CD8-positive, alpha-beta memory T cell (primary cell): ENCODE measurements around the gene EVL. TPM values are rescaled to one million over a fixed set of nuclear protein-coding genes. Genes with fewer than 3 reads are reported as not detected.

Experiments used
- CTCF ChIA-PET: fragments of 350-600 bp; sonication (Branson Sonifier 250); formaldehyde crosslinking; loops from one replicate; lab custom pipeline; 2021; ENCODE audit warnings: antibody characterized with exemption; lab: Charles Lee
- POLR2A ChIA-PET: fragments of 350-600 bp; sonication (Branson Sonifier 250); formaldehyde crosslinking; loops from one replicate; lab custom pipeline; 2021; ENCODE audit warnings: antibody characterized with exemption; lab: Charles Lee
- DNase-seq, 5 donors: peaks; one replicate each; pipeline versions ENCODE4 v3.0.0 to v3.0.0-alpha.2; 2020 to 2022; ENCODE audit warnings: mixed read lengths in 1 of 5
- H3K27ac ChIP-seq: one replicate; pipeline ENCODE4 v1.7.0; 2013; ENCODE audit warnings: low read depth, mild to moderate bottlenecking, low read length, moderate library complexity
- H3K27me3 ChIP-seq: 2 replicates; pipeline ENCODE4 v1.7.0; 2013; ENCODE audit warnings: low read length, mild to moderate bottlenecking; ENCODE audit not compliant: insufficient read depth, poor library complexity, severe bottlenecking
- H3K36me3 ChIP-seq: 2 replicates; pipeline ENCODE4 v1.7.0; 2013; ENCODE audit warnings: mild to moderate bottlenecking, low read length, moderate library complexity; ENCODE audit not compliant: insufficient read depth
- H3K4me1 ChIP-seq: 2 replicates; pipeline ENCODE4 v1.7.0; 2013; ENCODE audit warnings: mild to moderate bottlenecking, low read length, moderate library complexity; ENCODE audit not compliant: insufficient read depth
- H3K4me3 ChIP-seq: 2 replicates; pipeline ENCODE4 v1.7.0; 2013; ENCODE audit warnings: mild to moderate bottlenecking, low read length
- H3K9me3 ChIP-seq: 2 replicates; pipeline ENCODE4 v1.7.0; 2013; ENCODE audit warnings: mild to moderate bottlenecking, low read length
- H3K27ac Mint-ChIP-seq, 8 donors: one replicate each; pipeline ENCODE4 v1.8.0; 2020 to 2021; ENCODE audit warnings: mixed read lengths in 8 of 8, mild to moderate bottlenecking in 6 of 8, inconsistent platforms in 3 of 8, moderate library complexity in 3 of 8
- H3K27me3 Mint-ChIP-seq, 2 donors: one replicate each; pipeline ENCODE4 v1.8.0; 2020 to 2021; ENCODE audit warnings: mixed read lengths in 2 of 2, mild to moderate bottlenecking in 1 of 2, moderate library complexity in 1 of 2
- H3K36me3 Mint-ChIP-seq, 3 donors: one replicate each; pipeline ENCODE4 v1.8.0; 2020 to 2021; ENCODE audit warnings: mixed read lengths in 3 of 3, inconsistent platforms in 1 of 3, mild to moderate bottlenecking in 1 of 3
- H3K4me1 Mint-ChIP-seq, 3 donors: one replicate each; pipeline ENCODE4 v1.8.0; 2020 to 2021; ENCODE audit warnings: mixed read lengths in 3 of 3, inconsistent platforms in 1 of 3, mild to moderate bottlenecking in 1 of 3
- H3K4me3 Mint-ChIP-seq, 7 donors: one replicate each; pipeline ENCODE4 v1.8.0; 2020 to 2021; ENCODE audit warnings: mixed read lengths in 7 of 7, mild to moderate bottlenecking in 6 of 7, moderate library complexity in 4 of 7, inconsistent platforms in 2 of 7
- H3K9me3 Mint-ChIP-seq, 5 donors: one replicate each; pipeline ENCODE4 v1.8.0; 2020 to 2022; ENCODE audit warnings: mixed read lengths in 5 of 5, mild to moderate bottlenecking in 3 of 5, moderate library complexity in 2 of 5, inconsistent platforms in 1 of 5
- polyA plus RNA-seq: library from polyadenylated mRNA; unstranded; fragments of 300-500 nt; fragmentation: Illumina TruSeq; gene quantifications from one replicate; pipeline ENCODE4 v1.2.3, GENCODE V29; 2021
- total RNA-seq, 2 experiments: library from RNA; stranded (reverse); gene quantifications; one replicate each; pipeline ENCODE4 v1.2.3, GENCODE V29; 2021

The EVL gene
- total and polyA plus RNA-seq, 3 experiments from 2014 or later, result 129 to 228 (median 218) TPM

DNA sequence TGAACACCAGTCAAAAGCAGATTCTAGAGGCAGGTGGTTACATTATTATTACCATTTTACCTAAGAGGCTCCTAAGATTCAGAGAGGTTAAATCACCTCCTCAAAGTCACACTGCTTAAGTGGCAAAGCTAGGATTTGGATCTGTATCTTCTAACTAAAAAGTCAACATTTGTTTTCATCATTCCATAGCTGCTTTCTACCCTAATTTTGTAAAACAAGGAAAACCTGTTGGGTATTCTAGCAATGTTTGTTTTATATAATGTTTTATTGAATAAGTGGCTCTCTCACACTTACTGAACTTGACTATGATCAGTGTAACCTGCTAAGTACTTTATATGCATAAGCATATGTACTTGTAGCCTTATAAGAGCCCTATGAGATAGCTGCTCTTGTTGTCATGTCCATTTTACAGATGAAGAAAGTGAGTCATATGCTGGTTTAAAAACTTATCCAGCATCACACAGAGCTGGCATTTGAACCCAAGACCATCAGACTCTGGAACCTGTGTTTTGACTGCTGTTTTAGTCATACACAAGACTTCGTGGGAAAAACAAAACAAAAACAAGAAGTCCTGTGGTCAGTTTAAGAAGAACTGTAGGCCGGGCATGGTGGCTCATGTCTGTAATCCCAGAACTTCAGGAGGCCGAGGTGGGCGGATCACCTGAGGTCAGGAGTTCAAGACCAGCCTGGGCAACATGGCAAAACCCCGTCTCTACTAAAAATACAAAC lies 31.7 kb upstream of the EVL start:
- CTCF ChIA-PET, result interaction anchor here (1.3 kb wide), 1 partner anchor 159 kb away, joined by 3 read pairs; no protein-coding TSS in a partner anchor
- H3K9me3 Mint-ChIP-seq, result no peaks in the 10 kb centered on the region

DNA sequence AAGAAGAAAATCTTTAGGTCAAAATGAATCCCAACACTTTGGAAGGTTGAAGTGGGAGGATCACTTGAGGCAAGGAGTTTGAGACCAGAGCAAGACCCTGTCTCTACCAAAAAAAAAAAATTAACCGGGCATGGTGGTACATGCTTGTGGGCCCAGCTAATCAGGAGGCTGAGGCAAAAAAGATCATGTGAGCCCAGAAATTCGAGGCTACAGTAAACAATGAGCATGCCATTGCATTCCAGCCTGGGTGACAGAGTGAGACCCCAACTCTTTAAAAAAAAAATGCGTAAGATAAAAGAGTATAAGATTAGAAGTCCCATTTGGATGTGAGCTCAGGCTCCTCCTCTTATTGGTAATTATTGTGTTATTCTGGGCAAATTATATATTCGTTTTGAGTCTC lies 30.8 kb upstream of the EVL start:
- DNase-seq, result no peak
- Mint-ChIP-seq H3K9me3 (no peaks in the 10 kb centered on the region), H3K36me3 (no peaks in the 10 kb centered on the region), H3K27ac (no peak overlapping the region), H3K27me3 (peaks cover 0 to 2% of the 10 kb centered on the region in 2 donors), H3K4me3 (no peak overlapping the region), H3K4me1 (no peaks in the 10 kb centered on the region)
- Histone ChIP-seq H3K4me1 (no peaks in the 10 kb centered on the region), H3K27me3 (no peaks in the 10 kb centered on the region), H3K36me3 (no peaks in the 10 kb centered on the region), H3K27ac (no peak overlapping the region), H3K4me3 (no peak overlapping the region), H3K9me3 (no peaks in the 10 kb centered on the region)
- ChIA-PET CTCF (no interaction called here), POLR2A (no interaction called here)

More for the DNA sequence above, 31.7 kb upstream of the EVL start:
- POLR2A ChIA-PET, result interaction anchor here (0.6 kb wide), 2 partner anchors 39 to 48 kb away, joined by 3 read pairs; no protein-coding TSS in a partner anchor
- Histone ChIP-seq H3K4me3 (no peak overlapping the region), H3K9me3 (no peaks in the 10 kb centered on the region), H3K36me3 (no peaks in the 10 kb centered on the region), H3K27ac (no peak overlapping the region), H3K27me3 (no peaks in the 10 kb centered on the region), H3K4me1 (no peaks in the 10 kb centered on the region)
- no peak for DNase-seq
- peaks cover 0 to 2% of the 10 kb centered on the region in 2 donors for H3K27me3 Mint-ChIP-seq
- H3K4me3 Mint-ChIP-seq, result no peak overlapping the region
- H3K27ac Mint-ChIP-seq, result no peak overlapping the region
- no peaks in the 10 kb centered on the region for H3K36me3 Mint-ChIP-seq
- no peaks in the 10 kb centered on the region for H3K4me1 Mint-ChIP-seq

DNA sequence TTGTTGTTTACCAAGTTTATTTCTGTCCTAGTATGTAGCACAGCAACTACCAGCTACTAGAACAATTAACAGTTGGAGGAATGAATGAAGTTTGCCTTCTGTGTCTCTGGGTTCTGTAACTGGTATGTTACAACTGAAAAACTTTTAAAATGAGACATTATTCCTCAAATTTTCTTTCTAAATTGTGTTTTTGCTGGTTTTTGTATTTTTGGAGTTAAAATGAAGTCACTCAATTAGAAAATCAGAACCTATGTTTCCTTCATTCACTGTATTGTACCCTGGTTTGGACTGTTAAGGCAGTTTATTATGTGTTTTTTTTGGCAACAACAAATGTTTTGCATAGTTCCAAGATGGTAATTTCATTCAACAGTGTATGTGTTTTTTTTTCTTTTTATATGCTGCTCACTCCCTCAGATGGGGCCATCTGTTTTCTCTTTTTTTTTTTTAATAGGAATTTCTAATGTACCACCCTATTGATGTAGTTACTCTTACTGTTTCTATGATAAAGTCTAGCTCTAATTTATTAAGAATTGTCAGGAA lies 30.2 kb upstream of the EVL start:
- H3K4me3 Mint-ChIP-seq, result no peak overlapping the region
- POLR2A ChIA-PET, result no interaction called here
- CTCF ChIA-PET, result no interaction called here

DNA sequence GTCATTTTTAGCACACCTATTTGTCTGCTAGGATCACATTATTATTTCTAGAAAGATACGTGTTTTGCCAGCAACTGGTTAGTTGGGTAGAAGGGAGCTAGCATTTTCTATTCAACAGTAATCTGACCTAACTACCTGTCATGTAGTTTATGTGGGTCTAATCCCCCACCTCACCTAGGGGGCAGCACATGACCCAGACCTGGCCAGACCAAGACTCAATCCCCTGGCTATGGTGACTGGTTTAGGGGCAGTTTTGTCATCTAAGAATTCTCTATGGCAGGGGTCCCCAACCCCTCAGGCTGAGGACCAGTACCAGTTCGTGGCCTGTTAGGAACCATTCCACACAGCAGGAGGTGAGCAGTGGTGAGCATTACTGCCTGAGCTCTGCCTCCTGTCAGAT lies 29.5 kb upstream of the EVL start:
- Mint-ChIP-seq H3K9me3 (no peaks in the 10 kb centered on the region), H3K27me3 (no peaks in the 10 kb centered on the region), H3K27ac (no peak overlapping the region), H3K4me1 (no peaks in the 10 kb centered on the region), H3K4me3 (no peak overlapping the region), H3K36me3 (no peaks in the 10 kb centered on the region)
- Histone ChIP-seq H3K4me1 (no peaks in the 10 kb centered on the region), H3K27ac (no peak overlapping the region), H3K27me3 (no peaks in the 10 kb centered on the region), H3K4me3 (no peak overlapping the region), H3K9me3 (no peaks in the 10 kb centered on the region), H3K36me3 (no peaks in the 10 kb centered on the region)
- CTCF ChIA-PET, result no interaction called here
- POLR2A ChIA-PET, result no interaction called here
- DNase-seq, result no peak

More for the DNA sequence above, 30.2 kb upstream of the EVL start:
- peaks cover 0 to 2% of the 10 kb centered on the region in 2 donors for H3K27me3 Mint-ChIP-seq
- no peak overlapping the region for H3K27ac ChIP-seq
- no peaks in the 10 kb centered on the region for H3K4me1 Mint-ChIP-seq
- no peak overlapping the region for H3K27ac Mint-ChIP-seq
- DNase-seq, result no peak
- H3K4me3 ChIP-seq, result no peak overlapping the region
- H3K27me3 ChIP-seq, result no peaks in the 10 kb centered on the region
- no peaks in the 10 kb centered on the region for H3K4me1 ChIP-seq
- H3K36me3 Mint-ChIP-seq, result no peaks in the 10 kb centered on the region
- H3K9me3 ChIP-seq, result no peaks in the 10 kb centered on the region
- H3K9me3 Mint-ChIP-seq, result no peaks in the 10 kb centered on the region
- no peaks in the 10 kb centered on the region for H3K36me3 ChIP-seq

DNA sequence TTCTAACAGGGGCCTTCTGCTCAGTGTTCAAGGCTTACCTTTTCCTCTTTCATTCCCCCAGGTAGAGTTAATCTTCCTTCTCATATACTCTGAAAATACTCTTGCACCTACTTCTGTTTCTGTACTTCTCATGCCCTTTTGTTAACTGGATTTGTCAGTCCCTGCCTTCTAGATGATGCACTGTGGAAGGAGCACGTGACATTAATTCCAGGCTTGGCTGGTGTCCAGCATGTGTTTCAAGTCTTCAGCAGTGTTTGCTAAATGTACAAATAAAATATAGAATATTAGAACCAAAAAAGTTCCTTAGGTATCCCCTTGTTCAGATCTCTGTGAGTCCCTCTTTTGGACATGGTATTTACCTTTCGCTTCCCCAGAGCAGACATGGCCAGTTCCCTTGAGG lies 27.9 kb upstream of the EVL start:
- CTCF ChIA-PET, result interaction anchor here (1.0 kb wide), 1 partner anchor 19 kb away, joined by 3 read pairs; no protein-coding TSS in a partner anchor
- H3K27me3 ChIP-seq, result no peaks in the 10 kb centered on the region

GRCh38 chr14:100038065-100038464 lies 27.2 kb upstream of the EVL start:
- Histone ChIP-seq H3K27ac (no peak overlapping the region), H3K36me3 (no peaks in the 10 kb centered on the region), H3K9me3 (no peaks in the 10 kb centered on the region), H3K4me1 (no peaks in the 10 kb centered on the region), H3K4me3 (no peak overlapping the region), H3K27me3 (no peaks in the 10 kb centered on the region)
- H3K27me3 Mint-ChIP-seq, result no peaks in the 10 kb centered on the region
- no peak for DNase-seq
- CTCF ChIA-PET, result interaction anchor here (0.6 to 1.0 kb wide), 2 partner anchors 10 to 18 kb away, joined by 3 read pairs; no protein-coding TSS in a partner anchor
- no peaks in the 10 kb centered on the region for H3K9me3 Mint-ChIP-seq
- peak overlapping the region in 2 of 8 donors; percentile 3 to 60 for H3K27ac Mint-ChIP-seq
- POLR2A ChIA-PET, result interaction anchor here (0.6 kb wide), 1 partner anchor 32 kb away, joined by 4 read pairs; no protein-coding TSS in a partner anchor
- no peaks in the 10 kb centered on the region for H3K36me3 Mint-ChIP-seq
- H3K4me3 Mint-ChIP-seq, result no peak overlapping the region
- no peaks in the 10 kb centered on the region for H3K4me1 Mint-ChIP-seq

More for the DNA sequence above, 27.9 kb upstream of the EVL start:
- Mint-ChIP-seq H3K9me3 (no peaks in the 10 kb centered on the region), H3K4me1 (no peaks in the 10 kb centered on the region), H3K27ac (peak overlapping the region in 1 of 8 donors; percentile 18), H3K4me3 (no peak overlapping the region), H3K36me3 (no peaks in the 10 kb centered on the region), H3K27me3 (no peaks in the 10 kb centered on the region)
- no peak overlapping the region for H3K27ac ChIP-seq
- no peaks in the 10 kb centered on the region for H3K4me1 ChIP-seq
- H3K4me3 ChIP-seq, result no peak overlapping the region
- no peaks in the 10 kb centered on the region for H3K36me3 ChIP-seq
- H3K9me3 ChIP-seq, result no peaks in the 10 kb centered on the region
- POLR2A ChIA-PET, result interaction anchor here (0.6 kb wide), 1 partner anchor 31 kb away, joined by 4 read pairs; no protein-coding TSS in a partner anchor
- no peak for DNase-seq

DNA sequence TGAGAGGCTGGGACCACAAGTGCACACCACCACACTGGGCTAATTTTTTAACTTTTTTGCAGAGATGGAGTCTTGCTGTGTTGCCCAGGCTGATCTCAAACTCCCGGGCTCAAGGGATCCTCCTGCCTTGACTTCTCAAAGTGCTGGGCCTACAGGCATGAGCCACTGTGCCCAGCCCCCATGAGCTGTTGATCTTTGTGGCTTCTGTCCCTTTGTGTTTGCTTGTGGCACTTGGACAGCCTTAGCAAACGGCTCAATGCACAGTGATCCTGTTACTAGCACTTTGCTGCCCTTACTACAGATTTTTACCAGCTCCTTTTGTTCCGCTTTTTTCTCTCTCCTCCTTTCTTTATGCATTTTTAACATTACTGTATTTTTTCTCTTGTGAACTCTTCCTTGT lies 25.3 kb upstream of the EVL start:
- no peaks in the 10 kb centered on the region for H3K4me1 Mint-ChIP-seq
- ChIA-PET CTCF (interaction anchor here (2.4 kb wide), 1 partner anchor 153 kb away, joined by 5 read pairs; no protein-coding TSS in a partner anchor), POLR2A (no interaction called here)
- no peak overlapping the region for H3K4me3 Mint-ChIP-seq
- no peaks in the 10 kb centered on the region for H3K9me3 ChIP-seq
- no peaks in the 10 kb centered on the region for H3K4me1 ChIP-seq
- H3K36me3 ChIP-seq, result no peaks in the 10 kb centered on the region
- H3K27ac Mint-ChIP-seq, result peak overlapping the region in 2 of 8 donors; percentile 0 to 43
- no peak overlapping the region for H3K27ac ChIP-seq
- H3K36me3 Mint-ChIP-seq, result no peaks in the 10 kb centered on the region
- H3K4me3 ChIP-seq, result no peak overlapping the region
- H3K9me3 Mint-ChIP-seq, result no peaks in the 10 kb centered on the region
- no peaks in the 10 kb centered on the region for H3K27me3 ChIP-seq
- peaks cover 0 to 3% of the 10 kb centered on the region in 2 donors for H3K27me3 Mint-ChIP-seq
- no peak for DNase-seq

- Histone ChIP-seq H3K9me3 (no peaks in the 10 kb centered on the region), H3K27me3 (no peaks in the 10 kb centered on the region), H3K4me3 (no peak overlapping the region), H3K27ac (no peak overlapping the region), H3K36me3 (no peaks in the 10 kb centered on the region), H3K4me1 (no peaks in the 10 kb centered on the region)
- H3K27ac Mint-ChIP-seq, result no peak overlapping the region
- POLR2A ChIA-PET, result no interaction called here
- CTCF ChIA-PET, result no interaction called here
- no peak for DNase-seq
- peaks cover 0 to 3% of the 10 kb centered on the region in 2 donors for H3K27me3 Mint-ChIP-seq
- no peaks in the 10 kb centered on the region for H3K4me1 Mint-ChIP-seq
- H3K4me3 Mint-ChIP-seq, result no peak overlapping the region
- no peaks in the 10 kb centered on the region for H3K9me3 Mint-ChIP-seq
- no peaks in the 10 kb centered on the region for H3K36me3 Mint-ChIP-seq
Observed at GRCh38 chr14:100041271-100041670, 24.0 kb upstream of the EVL start.
